Osteoblast (primary cell): ENCODE measurements around the gene CTBP2. TPM values are rescaled to one million over a fixed set of nuclear protein-coding genes. Genes with fewer than 3 reads are reported as not detected.

Source experiments
- DNase-seq: peaks from one replicate; pipeline ENCODE4 v3.0.0; 2011; ENCODE audit warnings: low spot score, mixed read lengths; ENCODE audit not compliant: insufficient read length; ENCODE audit errors: missing footprints
- H2AFZ ChIP-seq: 2 replicates; pipeline ENCODE4 v1.6.0; 2011; ENCODE audit warnings: mild to moderate bottlenecking, low read length
- H3K27ac ChIP-seq: 2 replicates; pipeline ENCODE4 v1.5.1; 2011; ENCODE audit warnings: mild to moderate bottlenecking, low read depth, low read length, moderate library complexity
- H3K27me3 ChIP-seq: 2 replicates; pipeline ENCODE4 v1.6.0; 2012; ENCODE audit warnings: mild to moderate bottlenecking, control low read depth, inconsistent platforms, low read length, moderate library complexity; ENCODE audit not compliant: insufficient read depth
- H3K36me3 ChIP-seq: 2 replicates; pipeline ENCODE4 v1.5.1; 2011; ENCODE audit warnings: mild to moderate bottlenecking, low read length, control low read depth, moderate library complexity; ENCODE audit not compliant: insufficient read depth
- H3K4me1 ChIP-seq: 2 replicates; pipeline ENCODE4 v1.5.1; 2011; ENCODE audit warnings: mild to moderate bottlenecking, low read length, control low read depth, moderate library complexity; ENCODE audit not compliant: insufficient read depth
- H3K4me2 ChIP-seq: 2 replicates; pipeline ENCODE4 v1.6.0; 2011; ENCODE audit warnings: mild to moderate bottlenecking, low read length; ENCODE audit not compliant: insufficient read depth
- H3K4me3 ChIP-seq: fragments of 200-600 bp; sonication (generic); 3 replicates; pipeline ENCODE4 v1.5.1; 2012; ENCODE audit warnings: mild to moderate bottlenecking, low read length, inconsistent platforms; ENCODE audit not compliant: insufficient read depth
- H3K79me2 ChIP-seq: 2 replicates; pipeline ENCODE4 v1.6.0; 2012; ENCODE audit warnings: mild to moderate bottlenecking, low read length, control low read depth, inconsistent platforms; ENCODE audit not compliant: insufficient read depth
- H3K9me3 ChIP-seq: 2 replicates; pipeline ENCODE4 v1.5.1; 2011; ENCODE audit warnings: low read depth, low read length, control low read depth
- H4K20me1 ChIP-seq: 2 replicates; pipeline ENCODE4 v1.6.0; 2012; ENCODE audit warnings: mild to moderate bottlenecking, low read length, control low read depth; ENCODE audit not compliant: insufficient read depth
- CTCF ChIP-seq: IDR thresholded peaks from 2 replicates; pipeline ENCODE4 v1.5.1; 2011; ENCODE audit warnings: mild to moderate bottlenecking, low read depth, low read length, moderate library complexity; ENCODE audit errors: extremely low read depth
- total RNA-seq: library from RNA; depleted of rRNA; stranded (reverse); fragments of >200 nt; gene quantifications from 2 replicates; pipeline ENCODE4 v1.2.3, GENCODE V29; 2012

CTBP2 gene
- total RNA-seq, 1 donor = 65.9 TPM

GRCh38 chr10:125037145-125037877, 123.1 kb downstream of the CTBP2 start:
- no peak overlapping the region for H3K4me3 ChIP-seq
- no peaks in the 10 kb centered on the region for H3K27me3 ChIP-seq
- no peak for TF ChIP-seq CTCF
- H4K20me1 ChIP-seq = peaks cover 9% of the 10 kb centered on the region
- peaks cover 91% of the 10 kb centered on the region for H3K79me2 ChIP-seq
- peak overlapping the region; percentile 99 for H3K27ac ChIP-seq
- peak; percentile 96 for DNase-seq
- H3K9me3 ChIP-seq = no peaks in the 10 kb centered on the region
- no peak overlapping the region for H2AFZ ChIP-seq
- H3K4me1 ChIP-seq = peaks cover 37% of the 10 kb centered on the region
- peak overlapping the region; percentile 21 for H3K4me2 ChIP-seq
- no peaks in the 10 kb centered on the region for H3K36me3 ChIP-seq

- DNase-seq = no peak
- H3K79me2 ChIP-seq = peaks cover 92% of the 10 kb centered on the region
- H3K4me2 ChIP-seq = peak overlapping the region; percentile 88
- H3K4me3 ChIP-seq = peak overlapping the region; percentile 60
- no peaks in the 10 kb centered on the region for H3K9me3 ChIP-seq
- no peak for TF ChIP-seq CTCF
- no peaks in the 10 kb centered on the region for H3K36me3 ChIP-seq
- peaks cover 37% of the 10 kb centered on the region for H3K4me1 ChIP-seq
- peak overlapping the region; percentile 99 for H3K27ac ChIP-seq
- peaks cover 14% of the 10 kb centered on the region for H4K20me1 ChIP-seq
- no peak overlapping the region for H2AFZ ChIP-seq
- H3K27me3 ChIP-seq = no peaks in the 10 kb centered on the region
Measured at GRCh38 chr10:125035588-125036295, 124.6 kb downstream of the CTBP2 start.

DNA sequence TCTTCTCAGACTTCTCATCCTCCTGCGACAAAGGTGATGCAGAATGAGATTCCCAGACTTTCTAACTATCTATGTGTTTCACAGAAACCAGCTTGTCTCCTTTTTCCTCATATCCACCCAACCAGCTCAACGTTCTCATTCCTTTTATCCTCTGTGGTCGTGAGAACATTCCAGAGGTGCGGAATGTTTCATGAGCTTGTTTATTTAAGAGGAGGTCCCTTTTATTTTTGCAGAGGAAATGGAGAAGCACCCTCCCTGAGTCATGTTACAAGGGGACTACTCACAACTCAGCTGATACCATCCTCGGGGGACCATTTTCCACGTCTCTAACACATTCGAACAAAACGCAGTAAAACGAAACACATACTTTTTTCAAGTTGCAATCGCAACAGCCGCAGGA, 125.2 kb downstream of the CTBP2 start:
- Histone ChIP-seq H2AFZ (no peak overlapping the region), H3K4me1 (peaks cover 37% of the 10 kb centered on the region), H3K36me3 (no peaks in the 10 kb centered on the region), H3K4me3 (peak overlapping the region; percentile 60), H3K79me2 (peaks cover 94% of the 10 kb centered on the region), H3K27me3 (no peaks in the 10 kb centered on the region), H3K4me2 (peak overlapping the region; percentile 88), H3K27ac (peak overlapping the region; percentile 99), H4K20me1 (peaks cover 19% of the 10 kb centered on the region), H3K9me3 (no peaks in the 10 kb centered on the region)
- TF ChIP-seq CTCF = no peak
- peak; percentile 98 for DNase-seq

DNA sequence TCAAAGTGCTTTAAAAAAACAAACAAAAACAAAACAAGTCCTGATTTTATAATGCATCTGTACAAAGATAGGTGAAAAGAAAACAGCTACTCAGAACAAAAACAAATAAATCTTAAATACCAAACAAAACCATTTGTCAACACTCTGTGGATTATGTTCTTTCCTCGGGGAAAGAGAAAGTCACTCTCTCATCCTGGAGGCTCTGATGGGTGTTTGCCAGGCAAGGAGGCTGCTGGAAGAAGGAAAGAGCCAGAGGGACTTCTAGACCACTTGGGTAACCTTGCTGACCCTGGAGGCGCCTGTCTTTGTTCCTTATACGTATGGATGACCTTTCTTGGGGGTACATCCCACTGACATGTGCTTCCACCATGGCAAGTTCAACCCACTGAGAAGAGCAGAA, 125.7 kb downstream of the CTBP2 start:
- H2AFZ ChIP-seq = no peak overlapping the region
- peak overlapping the region; percentile 88 for H3K4me2 ChIP-seq
- DNase-seq = no peak
- H3K36me3 ChIP-seq = no peaks in the 10 kb centered on the region
- peaks cover 21% of the 10 kb centered on the region for H4K20me1 ChIP-seq
- H3K79me2 ChIP-seq = peaks cover 94% of the 10 kb centered on the region
- H3K9me3 ChIP-seq = no peaks in the 10 kb centered on the region
- TF ChIP-seq CTCF = no peak
- peaks cover 40% of the 10 kb centered on the region for H3K4me1 ChIP-seq
- peak overlapping the region; percentile 99 for H3K27ac ChIP-seq
- H3K27me3 ChIP-seq = no peaks in the 10 kb centered on the region
- peak overlapping the region; percentile 60 for H3K4me3 ChIP-seq
